GM10248 (cell line): ENCODE data around the gene RBM12.

ENCODE experiments used
- CTCF ChIA-PET: fragments of 300-600 bp; sonication (Branson Sonifier 250); formaldehyde crosslinking; extraction: SDS; loops from one replicate; lab custom pipeline; 2021; ENCODE audit warnings: antibody characterized with exemption; lab: Yijun Ruan, JAX
- POLR2A ChIA-PET: fragments of 350-650 bp; sonication (Branson Sonifier 250); formaldehyde crosslinking; extraction: SDS; loops from one replicate; lab custom pipeline; 2020; ENCODE audit warnings: antibody characterized with exemption; lab: Yijun Ruan, JAX
- DNase-seq: peaks from one replicate; pipeline ENCODE4 v3.0.0; 2012; ENCODE audit errors: extremely low spot score
- CTCF ChIP-seq: IDR thresholded peaks from 2 replicates; pipeline ENCODE4 v1.5.1; 2012; ENCODE audit warnings: mild to moderate bottlenecking, low read depth; ENCODE audit errors: extremely low read depth, missing control alignments, control extremely low read depth

The RBM12 gene

DNA sequence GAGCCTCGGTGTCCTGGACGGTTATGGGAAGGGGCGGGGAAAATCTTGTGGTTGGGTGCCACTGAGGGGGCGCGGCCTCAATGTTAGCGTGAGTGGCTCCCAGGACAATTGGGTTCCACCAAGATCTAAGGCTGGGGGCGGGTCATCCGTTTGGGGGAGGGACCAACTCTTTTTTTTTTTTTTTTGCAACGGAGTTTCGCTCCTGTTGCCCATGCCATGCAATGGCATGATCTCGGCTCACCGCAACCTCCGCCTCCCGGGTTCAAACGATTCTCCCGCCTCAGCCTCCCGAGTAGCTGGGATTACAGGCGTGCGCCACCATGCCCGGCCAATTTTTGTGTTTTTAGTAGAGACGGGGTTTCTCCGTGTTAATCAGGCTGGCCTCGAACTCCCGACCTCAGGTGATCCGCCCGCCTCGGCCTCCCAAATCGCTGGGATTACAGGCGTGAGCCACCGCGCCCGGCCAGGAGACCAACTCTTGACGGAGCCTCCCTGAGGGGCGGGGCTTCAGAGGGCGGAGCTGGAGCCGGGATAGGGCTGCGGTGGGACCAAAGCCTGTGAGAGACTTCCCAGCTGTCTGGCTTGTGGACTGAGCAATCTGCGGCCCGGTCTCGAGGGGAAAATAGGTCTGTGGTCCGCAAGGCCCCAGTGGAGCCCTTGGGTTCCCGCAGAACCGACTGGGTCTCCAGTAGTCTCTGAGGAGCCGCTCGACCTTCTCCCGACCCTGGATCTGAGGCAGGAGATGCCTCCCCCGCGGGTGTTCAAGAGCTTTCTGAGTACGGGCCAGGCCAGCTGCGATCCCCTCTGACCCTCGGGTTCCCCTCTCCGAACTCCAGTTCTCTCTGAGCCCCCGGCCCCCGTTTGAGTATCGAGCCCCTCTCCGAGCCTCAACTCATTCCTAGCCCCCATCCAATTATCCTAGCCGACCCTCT is 48.0 kb downstream of the RBM12 start:
- POLR2A ChIA-PET, result interaction anchor here (0.7 to 2.4 kb wide), 4 partner anchors 50 to 162 kb away, joined by 3 to 8 read pairs (median 4); partner anchors contain the start of gene RBM39
- peak; percentile 70 for DNase-seq
- TF ChIP-seq CTCF, result no peak
- CTCF ChIA-PET, result interaction anchor here (0.8 to 6.7 kb wide), 6 partner anchors 13 to 54 kb away, joined by 3 to 87 read pairs (median 4); partner anchors contain the start of genes CPNE1 and RBM12

DNA sequence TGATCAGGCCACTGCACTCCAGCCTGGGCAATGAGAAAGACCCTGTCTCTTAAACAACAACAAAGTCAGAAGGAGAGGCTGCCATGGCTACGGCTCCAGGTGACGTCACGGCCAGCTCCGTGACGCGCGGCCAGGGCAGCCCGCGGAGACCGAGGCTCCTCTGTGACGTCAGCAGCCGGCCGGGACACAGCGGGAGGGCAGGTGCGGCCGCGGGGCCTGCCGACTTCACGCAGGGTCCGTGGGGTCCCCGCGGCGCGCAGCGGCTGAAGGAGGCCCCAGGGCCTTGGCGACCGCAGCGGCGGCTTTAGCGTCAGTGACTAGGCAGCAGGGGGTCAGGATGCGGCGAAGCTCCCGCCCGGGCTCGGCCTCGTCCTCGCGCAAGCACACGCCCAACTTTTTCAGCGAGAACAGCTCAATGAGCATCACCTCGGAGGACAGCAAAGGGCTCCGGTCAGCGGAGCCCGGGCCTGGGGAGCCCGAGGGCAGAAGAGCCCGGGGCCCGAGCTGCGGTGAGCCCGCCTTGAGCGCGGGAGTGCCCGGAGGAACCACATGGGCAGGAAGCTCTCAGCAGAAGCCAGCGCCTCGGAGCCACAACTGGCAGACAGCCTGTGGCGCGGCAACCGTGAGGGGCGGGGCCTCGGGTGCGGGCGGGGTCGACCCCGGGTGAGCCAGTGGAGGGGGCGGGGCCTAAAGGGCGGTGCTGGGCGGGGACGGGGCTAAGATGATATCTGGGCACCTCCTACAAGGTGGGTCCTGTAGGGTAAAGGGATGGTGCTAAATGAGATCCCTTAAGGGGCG is 48.8 kb downstream of the RBM12 start, which contains the start of gene SPAG4:
Gene SPAG4 (plus strand): TSS at position 163 of the 798 bp plus-strand sequence. CDS start 175 bp downstream, at position 338.
- no peak for TF ChIP-seq CTCF
- POLR2A ChIA-PET, result interaction anchor here (0.6 to 2.4 kb wide), 6 partner anchors 51 to 904 kb away, joined by 3 to 8 read pairs (median 4); partner anchors contain the start of gene RBM39
- peak; percentile 99 for DNase-seq
- CTCF ChIA-PET, result interaction anchor here (1.8 to 6.7 kb wide), 2 partner anchors 12 to 48 kb away, joined by 4 to 87 read pairs; partner anchors contain the start of genes CPNE1 and RBM12

- ChIA-PET CTCF (no interaction called here), POLR2A (no interaction called here)
- peak; percentile 79 for DNase-seq
- TF ChIP-seq CTCF, result no peak
Observed at GRCh38 chr20:35611482-35611881, 53.2 kb downstream of the RBM12 start.

GRCh38 chr20:35610833-35611427 is 53.8 kb downstream of the RBM12 start:
- ChIA-PET CTCF (no interaction called here), POLR2A (no interaction called here)
- no peak for DNase-seq
- no peak for TF ChIP-seq CTCF

GRCh38 chr20:35607003-35607735 is 57.5 kb downstream of the RBM12 start:
- POLR2A ChIA-PET, result no interaction called here
- CTCF ChIA-PET, result interaction anchor here (1.8 to 7.6 kb wide), 3 partner anchors 11 to 144 kb away, joined by 5 to 87 read pairs (median 15); partner anchors contain the start of gene SPAG4
- no peak for DNase-seq
- TF ChIP-seq CTCF, result no peak
